H9 (cell line): ENCODE results near the gene MTA3. TPM values are rescaled to one million over a fixed set of nuclear protein-coding genes. Genes with fewer than 3 reads are reported as not detected.
A peak's percentile ranks its signal among the peaks of the same experiment; 100 is the strongest.

ENCODE experiments used
- DNase-seq: peaks from one replicate; pipeline ENCODE4 v3.0.0-alpha.2; 2017
- H2AFZ ChIP-seq: one replicate; pipeline ENCODE4 v1.6.1; 2013; ENCODE audit warnings: mild to moderate bottlenecking, low read length, control low read depth, moderate library complexity
- H2AK5ac ChIP-seq: 2 replicates; pipeline ENCODE4 v1.6.1; 2013; ENCODE audit warnings: low read length, control low read depth, mixed read lengths; ENCODE audit not compliant: insufficient read length
- H2BK120ac ChIP-seq: one replicate; pipeline ENCODE4 v1.6.1; 2013; ENCODE audit warnings: low read depth, mild to moderate bottlenecking, low read length, control low read depth, inconsistent platforms; ENCODE audit not compliant: poor library complexity, severe bottlenecking
- H2BK12ac ChIP-seq: 2 replicates; pipeline ENCODE4 v1.6.1; 2013; ENCODE audit warnings: low read length, control low read depth, mixed read lengths, low read depth; ENCODE audit not compliant: insufficient read length
- H2BK15ac ChIP-seq: 2 replicates; pipeline ENCODE4 v1.6.1; 2013; ENCODE audit warnings: low read depth, low read length, control low read depth
- H2BK20ac ChIP-seq: one replicate; pipeline ENCODE4 v1.6.1; 2013; ENCODE audit warnings: low read depth, mild to moderate bottlenecking, low read length, control low read depth, inconsistent platforms; ENCODE audit not compliant: poor library complexity, severe bottlenecking
- H2BK5ac ChIP-seq: 2 replicates; pipeline ENCODE4 v1.6.1; 2013; ENCODE audit warnings: low read length, control low read depth, mixed read lengths; ENCODE audit not compliant: insufficient read length
- H3K14ac ChIP-seq: 2 replicates; pipeline ENCODE4 v1.6.1; 2013; ENCODE audit warnings: low read length, control low read depth; ENCODE audit not compliant: insufficient read depth
- H3K18ac ChIP-seq: 2 replicates; pipeline ENCODE4 v1.6.1; 2013; ENCODE audit warnings: low read depth, mild to moderate bottlenecking, mixed read lengths, low read length, control low read depth; ENCODE audit not compliant: insufficient read length
- H3K23ac ChIP-seq: 2 replicates; pipeline ENCODE4 v1.6.1; 2013; ENCODE audit warnings: low read length, control low read depth, mixed read lengths, low read depth; ENCODE audit not compliant: insufficient read length
- H3K23me2 ChIP-seq: 2 replicates; pipeline ENCODE4 v1.6.1; 2013; ENCODE audit warnings: low read depth, mild to moderate bottlenecking, mixed read lengths, low read length, control low read depth; ENCODE audit not compliant: insufficient read length, poor library complexity, severe bottlenecking
- H3K27ac ChIP-seq: 2 replicates; pipeline ENCODE4 v1.5.1; 2013; ENCODE audit warnings: low read length, control low read depth, mixed read lengths, low read depth; ENCODE audit not compliant: insufficient read length
- H3K27me3 ChIP-seq: 2 replicates; pipeline ENCODE4 v1.6.1; 2013; ENCODE audit warnings: low read length, control low read depth, inconsistent platforms; ENCODE audit not compliant: insufficient read depth
- H3K4ac ChIP-seq: 2 replicates; pipeline ENCODE4 v1.6.1; 2013; ENCODE audit warnings: low read depth, mild to moderate bottlenecking, control low read depth, inconsistent platforms, low read length, moderate library complexity
- H3K4me1 ChIP-seq: 2 replicates; pipeline ENCODE4 v1.6.1; 2013; ENCODE audit warnings: low read length, control low read depth, inconsistent platforms; ENCODE audit not compliant: insufficient read depth
- H3K4me2 ChIP-seq: 2 replicates; pipeline ENCODE4 v1.6.1; 2013; ENCODE audit warnings: low read length, control low read depth, mixed read lengths; ENCODE audit not compliant: insufficient read length, insufficient read depth
- H3K56ac ChIP-seq: 2 replicates; pipeline ENCODE4 v1.6.1; 2013; ENCODE audit warnings: low read depth, mild to moderate bottlenecking, mixed read lengths, low read length, control low read depth; ENCODE audit not compliant: insufficient read length
- H3K79me1 ChIP-seq: 2 replicates; pipeline ENCODE4 v1.6.1; 2013; ENCODE audit warnings: low read depth, mild to moderate bottlenecking, moderate library complexity, low read length, control low read depth, inconsistent platforms; ENCODE audit not compliant: insufficient read depth, poor library complexity, severe bottlenecking
- H3K79me2 ChIP-seq: 2 replicates; pipeline ENCODE4 v1.6.1; 2013; ENCODE audit warnings: low read length, control low read depth, inconsistent platforms; ENCODE audit not compliant: insufficient read depth
- H3K9ac ChIP-seq: 2 replicates; pipeline ENCODE4 v1.6.1; 2013; ENCODE audit warnings: low read length, control low read depth, mixed read lengths; ENCODE audit not compliant: insufficient read length; ENCODE audit errors: extremely low read depth
- H3K9me3 ChIP-seq: one replicate; pipeline ENCODE4 v1.6.1; 2013; ENCODE audit warnings: low read depth, low read length, inconsistent platforms; ENCODE audit not compliant: control insufficient read depth
- H3T11ph ChIP-seq: one replicate; pipeline ENCODE4 v1.6.1; 2013; ENCODE audit warnings: mild to moderate bottlenecking, low read length, control low read depth, inconsistent platforms
- H4K20me1 ChIP-seq: one replicate; pipeline ENCODE4 v1.6.1; 2013; ENCODE audit not compliant: control insufficient read depth, insufficient read length, insufficient read depth
- H4K5ac ChIP-seq: 2 replicates; pipeline ENCODE4 v1.6.1; 2013; ENCODE audit warnings: low read depth, mild to moderate bottlenecking, mixed read lengths, low read length, control low read depth; ENCODE audit not compliant: insufficient read length
- H4K8ac ChIP-seq: replicated peaks from 2 replicates; pipeline ENCODE4 v1.6.1; 2013; ENCODE audit warnings: low read length, control low read depth, mixed read lengths, low read depth; ENCODE audit not compliant: insufficient read length
- H4K91ac ChIP-seq: 2 replicates; pipeline ENCODE4 v1.6.1; 2013; ENCODE audit warnings: low read depth, mild to moderate bottlenecking, moderate library complexity, mixed read lengths, low read length, control low read depth; ENCODE audit not compliant: insufficient read length
- H3K27ac Mint-ChIP-seq, 3 experiments: 2 replicates in 2 of 3; 3 replicates in 1 of 3; pipeline ENCODE4 v1.8.0; 2020 to 2021; ENCODE audit warnings: mixed read lengths in 3 of 3, mild to moderate bottlenecking in 1 of 3, moderate library complexity in 1 of 3
- H3K27me3 Mint-ChIP-seq: 2 replicates; pipeline ENCODE4 v1.8.0; 2021; ENCODE audit warnings: low read depth, mild to moderate bottlenecking, moderate library complexity, mixed read lengths
- H3K36me3 Mint-ChIP-seq, 3 experiments: 2 replicates in 2 of 3; 3 replicates in 1 of 3; pipeline ENCODE4 v1.8.0; 2020 to 2021; ENCODE audit warnings: low read depth in 3 of 3, mixed read lengths in 3 of 3; ENCODE audit not compliant: insufficient read depth in 1 of 3
- H3K4me1 Mint-ChIP-seq, 2 experiments: 2 replicates each; pipeline ENCODE4 v1.8.0; 2020; ENCODE audit warnings: mixed read lengths in 2 of 2
- H3K4me3 Mint-ChIP-seq, 2 experiments: 2 replicates in 1 of 2; 3 replicates in 1 of 2; pipeline ENCODE4 v1.8.0; 2020 to 2021; ENCODE audit warnings: mild to moderate bottlenecking in 2 of 2, mixed read lengths in 2 of 2, moderate library complexity in 1 of 2
- H3K9me3 Mint-ChIP-seq, 2 experiments: 2 replicates in 1 of 2; 3 replicates in 1 of 2; pipeline ENCODE4 v1.8.0; 2020; ENCODE audit warnings: mild to moderate bottlenecking in 2 of 2, mixed read lengths in 2 of 2, moderate library complexity in 1 of 2
- WGBS: extraction: QIAGEN DNeasy Blood & Tissue Kit; methylation state at CpG from one replicate; pipeline ENCODE4 v1.1.7; 2013; ENCODE audit warnings: missing lambda C conversion rate, low lambda C conversion rate, mixed read lengths; ENCODE audit not compliant: insufficient read length; ENCODE audit errors: extremely low coverage; 5-methylcytosine and 5-hydroxymethylcytosine counted together
- total RNA-seq: library from RNA; stranded (reverse); gene quantifications from 2 replicates; pipeline ENCODE4 v1.2.1, GENCODE V29; 2021
- TF ChIP-seq, protein P1 (sequence below): fragments of 200-600 bp; sonication (generic); conservative IDR thresholded peaks from 3 replicates; pipeline ENCODE4 v1.8.0; 2021; ENCODE audit warnings: antibody characterized with exemption, mild to moderate bottlenecking

MTA3 gene
- total RNA-seq, 1 experiment from 2014 or later: 253 TPM

DNA sequence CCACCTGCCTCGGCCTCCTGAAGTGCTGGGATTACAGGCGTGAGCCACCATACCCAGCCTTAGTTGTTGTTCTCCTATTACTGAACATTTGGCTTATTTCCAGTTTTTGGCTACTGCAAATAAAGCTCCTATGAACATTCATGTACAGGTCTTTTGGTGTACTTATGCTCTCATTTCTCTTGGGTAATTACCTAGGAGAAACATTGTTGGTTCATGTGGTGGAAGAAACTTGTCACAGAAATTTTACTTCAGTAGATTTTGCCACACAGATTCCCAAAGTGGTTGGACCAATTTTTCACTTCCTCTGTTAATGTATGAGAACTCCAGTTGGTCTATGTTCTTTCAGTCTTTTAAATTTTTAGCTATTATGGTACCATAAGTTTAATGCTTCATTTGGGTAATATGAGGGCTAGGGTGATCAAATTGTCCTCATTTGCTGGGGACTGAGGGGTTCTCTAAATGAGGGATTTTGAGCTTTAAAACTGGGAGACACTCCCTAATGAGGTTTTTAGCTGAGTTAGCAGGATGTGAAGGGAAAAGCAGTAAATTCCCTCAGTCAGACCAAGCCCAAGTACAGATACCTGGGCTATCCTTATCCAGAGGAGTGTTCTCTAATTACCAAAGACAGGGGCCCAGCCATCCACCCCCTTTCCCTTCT is 33.9 kb downstream of the MTA3 start:
- peaks cover 3 to 16% of the 10 kb centered on the region in 2 experiments; a peak in 4 of 5 replicates for H3K9me3 Mint-ChIP-seq

More for the DNA sequence above, 33.9 kb downstream of the MTA3 start:
- Mint-ChIP-seq H3K4me1 (peaks cover 11 to 32% of the 10 kb centered on the region in 2 experiments), H3K4me3 (no peak overlapping the region), H3K27ac (peak overlapping the region in 1 of 3 experiments; percentile 94; a peak in 2 of 7 replicates), H3K36me3 (peaks cover 48 to 56% (median 50%) of the 10 kb centered on the region in 3 experiments), H3K27me3 (no peaks in the 10 kb centered on the region)
- no peak overlapping the region for H3K14ac ChIP-seq
- no peak overlapping the region for H3K4me2 ChIP-seq
- no peak overlapping the region for H4K5ac ChIP-seq
- no CpG with 5 or more reads among the region's 2 CpGs for WGBS
- H2AK5ac ChIP-seq: no peak overlapping the region
- H2BK120ac ChIP-seq: no peak overlapping the region
- TF ChIP-seq, protein P1, sequence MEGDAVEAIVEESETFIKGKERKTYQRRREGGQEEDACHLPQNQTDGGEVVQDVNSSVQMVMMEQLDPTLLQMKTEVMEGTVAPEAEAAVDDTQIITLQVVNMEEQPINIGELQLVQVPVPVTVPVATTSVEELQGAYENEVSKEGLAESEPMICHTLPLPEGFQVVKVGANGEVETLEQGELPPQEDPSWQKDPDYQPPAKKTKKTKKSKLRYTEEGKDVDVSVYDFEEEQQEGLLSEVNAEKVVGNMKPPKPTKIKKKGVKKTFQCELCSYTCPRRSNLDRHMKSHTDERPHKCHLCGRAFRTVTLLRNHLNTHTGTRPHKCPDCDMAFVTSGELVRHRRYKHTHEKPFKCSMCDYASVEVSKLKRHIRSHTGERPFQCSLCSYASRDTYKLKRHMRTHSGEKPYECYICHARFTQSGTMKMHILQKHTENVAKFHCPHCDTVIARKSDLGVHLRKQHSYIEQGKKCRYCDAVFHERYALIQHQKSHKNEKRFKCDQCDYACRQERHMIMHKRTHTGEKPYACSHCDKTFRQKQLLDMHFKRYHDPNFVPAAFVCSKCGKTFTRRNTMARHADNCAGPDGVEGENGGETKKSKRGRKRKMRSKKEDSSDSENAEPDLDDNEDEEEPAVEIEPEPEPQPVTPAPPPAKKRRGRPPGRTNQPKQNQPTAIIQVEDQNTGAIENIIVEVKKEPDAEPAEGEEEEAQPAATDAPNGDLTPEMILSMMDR: no peak
- no peak overlapping the region for H3K18ac ChIP-seq
- peaks cover 4% of the 10 kb centered on the region for H4K20me1 ChIP-seq
- no peak for DNase-seq
- no peak overlapping the region for H4K8ac ChIP-seq
- no peaks in the 10 kb centered on the region for H3K4me1 ChIP-seq
- H3K27me3 ChIP-seq: no peaks in the 10 kb centered on the region
- H2BK20ac ChIP-seq: no peak overlapping the region
- no peak overlapping the region for H2AFZ ChIP-seq
- H2BK12ac ChIP-seq: no peak overlapping the region
- no peak overlapping the region for H3K23ac ChIP-seq
- no peak overlapping the region for H2BK15ac ChIP-seq
- H3K79me2 ChIP-seq: peaks cover 9% of the 10 kb centered on the region; the same call in 1 of the 2 replicates
- no peak overlapping the region for H3K4ac ChIP-seq
- peaks cover 6% of the 10 kb centered on the region for H3K79me1 ChIP-seq
- no peaks in the 10 kb centered on the region for H3K9me3 ChIP-seq
- no peak overlapping the region for H2BK5ac ChIP-seq
- H3T11ph ChIP-seq: no peak overlapping the region
- no peak overlapping the region for H4K91ac ChIP-seq
- H3K56ac ChIP-seq: no peak overlapping the region
- no peaks in the 10 kb centered on the region for H3K23me2 ChIP-seq
- no peak overlapping the region for H3K9ac ChIP-seq
- H3K27ac ChIP-seq: no peak overlapping the region
